Right ventricle myocardium inferior (tissue), 1 donor: ENCODE measurements around the gene HIVEP3. TPM values are rescaled to one million over a fixed set of nuclear protein-coding genes. Genes with fewer than 3 reads are reported as not detected.

Experiments
- ATAC-seq: fragments of 200-7000 bp; cut with Tn5 transposase; one replicate; pipeline ENCODE4 v1.9.1; 2020; ENCODE audit warnings: mild to moderate bottlenecking, moderate library complexity
- DNase-seq: peaks from one replicate; pipeline ENCODE4 v3.0.0; 2021; ENCODE audit errors: missing footprints
- intact Hi-C: fragments of 100-400 bp; cut with DNase I; formaldehyde crosslinking; loops from one replicate; pipeline ENCODE4 v1.11.0; 2022
- total RNA-seq: library from RNA; stranded (reverse); fragmentation: NEBNext Ultra II Directional; extraction: Animal tissue kit (Norgen Biotek cat#: 25700); gene quantifications from one replicate; pipeline ENCODE4 v1.2.1, GENCODE V29; 2021
- donor health status: DM: no; HTN: yes; CAD: no; lungs with severe emphysema.

Gene HIVEP3
- total RNA-seq, 1 donor from 2014 or later: 6.5 TPM

DNA sequence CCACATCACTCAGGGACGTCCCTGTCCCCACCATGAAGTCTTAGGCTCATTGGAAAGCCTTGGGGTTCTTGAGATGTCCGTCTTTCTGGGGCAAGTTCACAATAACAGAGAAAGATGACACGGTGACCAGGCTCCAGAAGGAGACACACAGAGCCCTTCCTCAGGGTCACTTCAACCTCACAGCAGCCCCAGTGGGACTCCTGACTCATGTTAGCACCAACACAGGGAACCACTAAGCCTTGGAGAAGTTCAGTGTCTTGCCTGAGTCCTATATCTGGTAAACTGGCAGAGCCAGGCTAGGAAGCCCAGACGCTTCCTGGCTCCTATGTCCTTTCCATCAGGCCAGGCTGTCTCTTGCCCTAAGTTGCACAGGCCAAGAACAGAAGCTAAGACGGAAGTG, 199.1 kb downstream of the HIVEP3 start:
- intact Hi-C loops: no loop called here
- ATAC-seq: no peak
- no peak for DNase-seq

DNA sequence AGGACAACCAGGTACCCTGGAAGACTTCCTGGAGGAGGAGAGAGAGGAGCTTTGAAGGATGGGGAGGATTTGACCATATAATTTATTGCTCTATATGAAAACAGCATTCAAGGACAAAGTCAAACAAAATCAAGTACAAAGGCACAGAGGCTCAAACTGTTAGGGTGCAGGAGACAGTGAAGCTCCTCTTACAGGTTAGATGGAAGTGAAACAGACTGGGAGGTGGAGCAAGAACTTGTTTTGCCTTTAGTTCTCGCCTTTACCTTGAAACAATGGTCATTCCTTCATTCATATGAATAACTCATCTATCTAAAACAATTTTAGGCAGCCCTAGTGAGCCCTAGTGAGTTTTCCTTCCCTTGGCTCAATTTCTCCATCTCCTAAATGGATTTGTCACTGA, 199.6 kb downstream of the HIVEP3 start:
- intact Hi-C loops: no loop called here
- DNase-seq: no peak
- no peak for ATAC-seq

DNA sequence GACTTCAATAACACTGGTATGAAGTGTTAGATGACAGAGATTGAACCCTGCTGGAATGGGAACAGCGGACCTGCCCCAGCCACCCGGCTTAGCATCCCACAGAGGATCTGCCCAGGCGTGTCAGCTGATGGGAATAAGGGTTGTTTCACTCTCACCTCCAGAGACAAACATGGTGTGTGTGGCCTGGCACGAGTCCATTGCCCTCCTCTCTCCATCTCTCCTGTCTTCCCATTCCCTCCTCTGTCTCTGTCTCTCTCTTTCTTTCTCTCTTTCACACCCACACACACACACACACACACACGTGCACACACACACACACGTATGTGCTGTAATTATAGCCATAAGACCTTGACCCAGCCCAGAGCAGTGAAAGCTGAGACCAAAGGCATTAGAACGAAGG, 200.2 kb downstream of the HIVEP3 start:
- ATAC-seq (peak; percentile 62), DNase-seq (no peak)
- intact Hi-C loops: no loop called here

DNA sequence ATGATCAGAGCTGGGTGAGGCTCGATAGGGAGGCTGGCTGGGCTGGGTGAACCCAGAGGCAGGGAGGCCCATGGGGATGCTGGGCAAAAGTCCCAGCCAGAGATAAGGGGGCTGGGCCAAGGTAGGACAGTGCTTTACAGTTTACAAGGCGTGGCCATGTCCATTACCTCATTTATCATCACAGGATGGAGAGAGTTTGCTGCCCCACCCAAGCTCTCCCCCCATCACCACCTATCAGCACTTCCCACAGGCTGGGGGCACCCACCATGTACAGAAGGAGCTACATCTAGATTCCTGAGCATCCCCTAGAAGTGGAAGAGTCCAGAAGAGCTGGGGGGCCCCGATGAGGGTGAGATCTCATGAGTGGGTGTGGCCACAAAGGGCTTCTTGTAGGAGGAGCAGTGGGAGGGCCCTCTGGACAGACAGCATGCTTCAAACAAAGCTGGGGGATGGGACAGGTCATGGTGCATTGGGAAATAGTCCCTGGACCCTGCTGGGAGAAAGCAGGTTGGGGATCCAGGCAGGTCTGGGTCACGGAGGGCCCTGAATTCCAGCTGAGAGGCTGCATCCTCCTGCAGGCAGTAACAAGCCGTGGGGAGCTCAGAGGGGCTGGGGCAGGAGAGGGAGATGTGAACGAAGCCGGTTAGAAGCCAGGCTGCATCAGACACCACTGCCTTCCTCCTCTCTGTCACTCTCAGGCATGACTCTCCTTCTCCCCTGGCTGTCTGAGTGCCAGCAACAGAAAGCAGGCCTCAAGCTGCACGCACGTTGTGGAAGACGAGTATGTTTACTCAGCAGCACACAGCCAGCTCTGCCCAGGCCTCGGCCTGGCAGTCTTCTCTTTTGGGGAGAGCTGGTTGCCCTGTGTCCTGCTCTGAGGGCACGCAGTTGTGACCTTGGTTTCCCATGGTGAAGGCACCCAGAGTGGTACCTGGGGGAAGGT, 202.3 kb downstream of the HIVEP3 start:
- DNase-seq (no peak), ATAC-seq (no peak)
- intact Hi-C loops: no loop called here

DNA sequence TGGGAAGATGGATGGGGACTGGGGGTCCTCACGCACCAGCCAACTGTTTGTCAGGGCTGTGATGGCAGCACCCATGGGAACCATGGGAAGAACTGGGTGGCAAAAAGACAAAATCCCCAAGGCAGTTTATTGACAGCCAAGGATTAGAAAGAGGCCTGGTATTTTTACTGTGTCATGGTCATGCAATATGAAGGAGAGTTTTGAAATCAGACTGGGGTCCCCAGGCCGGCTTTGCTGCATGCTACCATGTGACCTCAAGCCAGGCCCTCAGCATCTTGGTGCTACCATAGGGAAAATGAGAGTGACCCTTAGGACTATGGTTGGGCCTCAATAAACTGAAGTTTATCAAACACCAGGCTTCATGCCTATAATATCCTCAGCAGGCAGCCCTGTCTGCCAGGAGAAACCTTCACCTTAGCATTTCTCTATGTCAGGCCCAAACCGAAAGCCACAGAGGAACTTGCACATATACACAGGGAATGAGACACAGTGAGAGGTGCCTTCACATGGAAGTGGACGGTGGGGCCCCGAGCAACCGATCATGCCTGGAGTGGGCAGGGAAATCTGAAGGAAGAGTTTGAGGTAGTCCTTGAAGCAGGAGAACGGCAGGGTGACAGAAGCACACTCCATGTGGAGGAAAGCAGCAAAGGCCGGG, 203.2 kb downstream of the HIVEP3 start:
- ATAC-seq: no peak
- no peak for DNase-seq
- intact Hi-C loops: no loop called here

DNA sequence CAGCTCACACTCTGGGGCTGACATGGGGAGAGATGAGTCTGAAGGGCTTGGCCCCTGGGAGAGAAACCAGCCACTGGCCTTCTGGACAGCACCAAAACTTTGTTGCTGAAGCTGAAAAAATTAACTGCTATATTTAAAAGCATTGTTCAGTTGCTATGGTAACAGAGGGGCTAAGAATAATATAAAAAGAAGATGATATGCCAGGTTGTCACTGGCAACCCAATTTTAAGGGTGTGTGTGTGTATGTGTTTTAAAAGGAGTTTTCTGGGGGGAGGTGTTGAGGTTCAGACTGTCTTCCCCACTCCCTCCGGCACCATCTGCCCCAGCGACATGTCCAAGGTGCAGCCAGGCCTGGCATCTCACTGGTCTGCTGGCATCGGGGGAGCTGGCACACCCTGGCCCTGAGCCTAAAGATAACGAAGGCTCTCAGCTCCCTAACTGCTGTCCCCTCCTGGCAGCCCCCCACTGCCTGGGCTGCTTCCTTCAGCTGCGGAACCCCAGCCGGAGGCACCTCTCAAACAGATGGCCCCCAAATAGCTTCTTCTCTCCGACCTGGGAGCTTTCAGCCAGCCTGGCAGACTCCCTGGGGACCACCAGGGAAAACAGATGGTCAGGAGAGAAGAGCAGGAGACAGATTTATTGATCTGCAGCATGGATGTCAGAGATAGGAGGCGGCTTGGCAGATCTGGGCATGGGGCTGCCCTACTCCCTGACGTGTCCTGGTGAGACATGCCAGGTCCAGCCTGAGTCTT, 203.9 kb downstream of the HIVEP3 start:
- intact Hi-C loops: no loop called here
- DNase-seq: no peak
- ATAC-seq: no peak

DNA sequence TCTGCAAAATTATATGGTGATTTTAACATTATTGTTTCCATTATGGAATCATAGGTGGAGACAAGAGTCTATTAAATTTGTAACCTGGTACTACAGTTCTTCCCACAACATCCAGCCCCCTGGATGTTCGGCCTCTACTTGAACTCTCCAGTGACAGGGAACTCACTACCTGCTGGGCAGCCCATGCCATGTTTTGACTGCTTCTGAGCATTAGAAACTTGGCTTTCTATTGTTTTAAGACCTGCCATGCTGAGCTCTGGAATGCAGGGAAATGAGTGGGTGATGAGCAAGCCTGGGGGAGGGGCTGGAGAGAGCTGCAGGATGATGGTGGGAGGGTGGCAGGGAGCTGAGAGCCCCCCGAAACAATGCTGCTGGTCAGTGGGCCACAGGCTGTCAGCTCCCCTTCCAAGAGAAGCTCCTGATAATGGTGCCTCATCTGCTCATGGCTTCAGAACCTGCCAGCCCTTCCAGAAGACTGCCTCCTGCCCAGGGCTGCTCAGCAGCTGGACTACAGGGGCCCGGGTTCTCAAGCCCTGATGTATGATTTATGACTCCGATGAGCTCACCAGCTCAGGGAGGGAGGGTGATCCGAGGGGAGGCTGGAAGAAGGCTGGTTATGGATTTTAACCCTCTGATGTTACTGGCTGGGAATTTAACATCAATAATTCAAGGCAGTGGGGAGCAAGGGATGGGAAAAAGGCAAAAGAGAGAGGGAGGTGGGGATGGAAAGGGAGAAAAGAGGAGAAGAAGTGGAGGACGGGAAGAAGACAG, 205.0 kb downstream of the HIVEP3 start:
- DNase-seq (no peak), ATAC-seq (no peak)
- intact Hi-C loops: no loop called here

DNA sequence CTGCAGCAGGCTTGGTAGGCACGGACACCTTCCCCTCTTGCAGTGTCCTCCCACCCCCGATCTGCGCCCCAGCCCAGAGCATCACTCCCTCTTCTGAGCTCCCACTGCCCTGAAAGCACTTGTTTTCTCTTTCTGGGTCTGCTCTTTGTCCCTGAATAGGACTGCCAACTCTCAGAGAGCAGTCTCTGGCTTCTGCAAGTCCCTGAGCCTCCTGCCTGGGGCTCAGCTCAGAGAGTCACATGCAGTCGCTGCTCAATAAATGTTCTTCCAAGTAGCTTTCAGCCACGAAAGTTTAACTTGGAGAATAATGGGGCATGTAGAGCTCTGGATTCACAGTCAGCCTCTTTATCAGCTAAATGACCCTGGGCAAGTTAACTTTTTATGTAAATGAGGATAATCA, 205.6 kb downstream of the HIVEP3 start:
- DNase-seq (no peak), ATAC-seq (no peak)
- intact Hi-C loops: no loop called here

DNA sequence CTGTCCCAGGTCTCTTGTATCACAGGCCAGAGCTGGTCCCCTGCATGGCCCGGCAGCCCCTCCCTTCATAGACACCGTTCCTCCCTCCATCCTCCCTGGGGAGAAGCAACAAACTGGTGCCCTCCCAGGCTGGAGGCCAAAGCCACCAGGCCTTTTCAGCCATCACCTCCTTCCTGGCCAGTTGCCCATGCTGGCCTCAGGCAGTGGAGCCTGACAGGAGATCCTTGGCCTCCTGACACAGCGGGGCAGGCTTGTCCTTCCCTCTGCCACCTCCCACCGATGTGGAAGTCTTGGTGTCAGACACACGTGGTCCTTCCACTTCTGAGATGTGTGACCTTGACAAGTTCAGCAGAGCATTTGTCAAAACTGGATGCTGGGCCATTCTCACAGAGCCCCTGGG, 206.0 kb downstream of the HIVEP3 start:
- ATAC-seq (peak; percentile 24), DNase-seq (no peak)
- intact Hi-C loops: no loop called here

DNA sequence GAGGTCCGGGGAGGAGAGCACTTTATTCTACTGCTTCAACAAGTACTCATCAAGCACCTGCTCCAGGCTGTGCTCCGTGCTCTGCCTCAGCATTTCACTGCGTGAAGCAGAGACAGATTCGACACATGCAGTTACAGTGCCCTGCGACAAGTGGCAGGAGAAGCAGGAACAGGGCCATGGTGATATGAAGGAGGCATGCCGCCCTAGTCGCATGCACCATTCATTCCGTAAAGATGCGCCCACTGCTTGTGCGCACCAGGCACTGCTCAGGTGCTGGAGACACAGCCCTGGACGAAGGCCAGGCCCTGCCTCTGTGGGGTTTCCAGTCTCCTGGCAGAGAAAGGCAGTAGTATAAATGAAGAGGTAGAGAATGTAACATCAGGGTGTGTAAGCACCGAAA, 206.6 kb downstream of the HIVEP3 start:
- ATAC-seq: no peak
- intact Hi-C loops: no loop called here
- no peak for DNase-seq

DNA sequence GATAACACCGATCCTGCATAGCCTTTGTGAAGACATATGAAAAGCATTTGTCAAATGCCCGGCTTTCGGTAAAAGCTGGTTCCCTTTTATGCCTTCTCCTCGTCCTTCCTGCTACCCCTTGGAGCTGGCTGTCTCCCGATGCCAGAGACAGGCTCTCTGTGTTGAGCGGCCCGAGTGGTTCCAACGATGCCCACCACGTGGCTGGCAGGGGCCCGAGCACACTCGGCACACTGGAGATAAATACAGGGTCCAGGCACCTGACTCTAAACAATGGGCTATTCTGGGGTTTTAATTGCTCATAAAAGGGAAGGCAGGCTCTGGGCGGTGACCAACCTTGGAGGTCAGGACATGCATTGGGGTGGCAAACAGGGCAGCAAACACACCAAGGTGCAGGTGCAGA, 207.1 kb downstream of the HIVEP3 start:
- intact Hi-C loops: no loop called here
- DNase-seq: no peak

DNA sequence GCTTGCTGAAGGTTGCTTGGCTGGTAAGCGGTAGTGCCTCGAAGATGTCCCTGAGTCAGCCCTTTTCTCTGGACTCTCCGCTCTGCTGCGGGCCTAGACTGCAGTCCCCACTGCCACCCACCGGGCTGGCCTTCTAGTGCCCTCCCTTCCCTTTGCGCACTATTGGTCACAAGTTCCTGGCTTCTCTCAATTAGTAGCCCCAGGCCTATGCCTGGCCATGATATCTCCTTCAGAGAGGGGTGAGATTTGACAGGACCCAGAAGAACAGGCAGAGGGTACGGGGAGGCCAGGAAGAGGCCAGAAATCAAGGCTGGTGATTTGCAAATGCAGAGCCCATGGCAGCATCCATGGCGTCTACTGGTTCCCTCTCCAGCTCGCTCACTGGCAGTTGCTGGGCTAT, 207.7 kb downstream of the HIVEP3 start:
- DNase-seq: no peak
- ATAC-seq: no peak
- intact Hi-C loops: no loop called here

More for the DNA sequence above, 207.1 kb downstream of the HIVEP3 start:
- ATAC-seq: no peak

DNA sequence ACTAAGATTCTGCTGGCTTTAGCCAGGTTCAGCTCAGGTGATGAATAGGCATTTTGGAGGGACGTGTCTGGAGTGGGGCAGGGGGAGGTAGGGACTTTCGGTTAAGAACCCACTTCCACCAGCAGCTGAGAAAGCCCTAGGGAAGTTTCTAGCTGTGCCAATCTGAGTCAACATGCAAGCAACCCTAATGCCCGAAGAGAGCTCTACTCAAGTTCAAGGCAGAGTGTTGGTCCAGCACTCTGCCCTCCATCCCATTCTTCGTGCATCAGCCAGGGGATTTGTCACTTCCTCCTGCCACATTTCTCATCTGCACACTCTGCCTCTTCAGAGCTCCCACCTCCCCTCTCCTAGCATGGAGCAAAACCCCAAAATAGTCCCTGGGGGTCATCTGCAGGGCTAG, 208.8 kb downstream of the HIVEP3 start:
- DNase-seq (no peak), ATAC-seq (no peak)
- intact Hi-C loops: no loop called here

DNA sequence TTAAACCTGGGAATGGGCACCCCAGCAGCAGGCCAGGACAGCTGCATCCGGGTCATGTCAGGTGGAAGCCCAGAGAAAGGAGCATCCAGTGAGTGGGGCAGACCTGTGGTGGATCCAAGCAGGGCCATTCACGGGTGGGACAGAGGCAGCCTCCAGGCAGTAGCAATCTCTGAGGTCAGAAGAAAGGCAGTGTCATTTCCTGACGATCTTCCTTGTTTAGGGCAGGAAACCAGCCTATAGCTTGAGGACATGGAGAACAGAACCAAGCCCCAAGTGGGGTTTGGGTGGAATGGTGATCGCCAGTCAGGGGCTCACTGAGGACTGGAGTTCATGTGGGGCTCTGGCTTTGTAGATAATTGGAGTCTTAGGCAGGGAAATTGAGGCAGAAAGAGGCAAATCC, 209.4 kb downstream of the HIVEP3 start:
- DNase-seq (no peak), ATAC-seq (no peak)
- intact Hi-C loops: no loop called here

DNA sequence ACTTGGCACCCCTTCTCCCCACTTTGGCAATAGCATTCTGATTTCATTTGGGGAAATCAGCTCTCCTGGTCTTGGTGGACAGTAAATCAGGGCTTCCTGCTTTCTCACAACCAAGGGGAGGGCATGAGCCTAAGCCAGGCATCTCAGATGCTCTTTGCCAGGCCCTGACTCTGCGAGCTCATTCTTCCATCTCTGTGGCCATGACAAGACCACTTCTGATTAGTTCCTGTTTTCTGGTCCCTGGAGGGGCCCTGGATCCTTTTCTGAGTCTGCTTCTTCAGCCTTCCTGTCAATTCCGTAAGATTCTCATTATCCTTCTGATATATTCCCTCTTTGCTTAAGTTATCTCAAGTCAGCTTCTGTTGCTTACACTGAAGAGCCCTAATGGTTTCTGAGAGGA, 210.4 kb downstream of the HIVEP3 start:
- no peak for DNase-seq
- intact Hi-C loops: no loop called here
- no peak for ATAC-seq

DNA sequence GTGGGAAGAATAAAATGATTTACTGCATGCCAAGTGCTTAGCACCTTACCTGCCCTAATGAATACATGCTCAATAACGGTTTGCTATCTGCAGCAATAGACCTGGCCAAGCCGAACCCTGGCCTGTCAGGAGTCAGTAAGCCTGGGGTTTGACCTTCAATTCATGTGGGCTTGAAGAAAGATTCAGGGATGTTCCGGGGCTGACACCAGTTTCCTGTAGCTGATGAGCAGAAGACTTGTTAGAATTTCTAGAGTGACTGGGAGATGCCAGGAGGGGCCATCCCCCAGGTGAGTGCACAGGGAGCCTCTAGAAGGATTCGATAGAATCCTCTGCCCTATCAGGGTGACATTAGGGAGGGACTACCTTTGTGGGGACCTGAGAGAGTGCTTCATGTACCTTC, 210.9 kb downstream of the HIVEP3 start:
- ATAC-seq (no peak), DNase-seq (no peak)
- intact Hi-C loops: no loop called here

DNA sequence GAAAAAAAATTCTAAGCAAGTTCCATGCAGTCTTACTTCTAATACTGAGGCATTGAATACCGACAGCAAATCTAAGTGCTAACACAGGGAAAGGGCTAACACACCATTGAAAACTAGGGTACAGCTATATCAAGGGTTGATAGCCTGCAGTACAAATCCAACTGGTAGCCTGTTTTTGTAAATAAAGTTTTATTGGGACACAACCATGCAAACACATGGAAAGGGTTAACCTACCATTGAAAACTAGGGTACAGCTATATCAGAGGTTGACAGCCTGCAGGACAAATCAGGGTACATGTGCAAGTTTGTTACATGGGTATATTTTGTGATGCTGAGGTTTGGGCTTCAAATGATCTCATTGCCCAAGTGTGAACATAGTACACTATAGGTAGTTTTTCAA, 212.9 kb downstream of the HIVEP3 start:
- intact Hi-C loops: no loop called here
- DNase-seq: no peak
- no peak for ATAC-seq

DNA sequence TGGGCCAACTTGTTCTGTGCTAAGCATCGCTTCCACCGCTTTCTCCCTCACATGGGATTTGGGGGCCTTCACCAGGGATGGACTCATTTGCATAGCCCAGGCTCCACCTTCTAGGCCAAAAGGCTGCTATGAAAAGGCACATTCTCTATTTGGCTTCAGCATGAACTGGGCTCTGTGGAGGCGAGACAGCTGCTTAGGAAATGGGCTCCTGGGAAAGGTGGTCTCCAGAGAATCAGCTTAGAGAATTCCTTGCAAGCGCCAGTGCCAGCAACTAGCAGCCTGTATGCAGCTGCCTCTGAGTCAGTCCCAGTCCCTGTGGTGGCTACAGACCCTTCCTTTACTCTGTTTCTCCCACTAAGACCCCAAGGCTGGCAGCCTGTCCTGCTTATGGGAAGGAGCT, 214.5 kb downstream of the HIVEP3 start:
- no peak for DNase-seq
- intact Hi-C loops: no loop called here
- no peak for ATAC-seq

DNA sequence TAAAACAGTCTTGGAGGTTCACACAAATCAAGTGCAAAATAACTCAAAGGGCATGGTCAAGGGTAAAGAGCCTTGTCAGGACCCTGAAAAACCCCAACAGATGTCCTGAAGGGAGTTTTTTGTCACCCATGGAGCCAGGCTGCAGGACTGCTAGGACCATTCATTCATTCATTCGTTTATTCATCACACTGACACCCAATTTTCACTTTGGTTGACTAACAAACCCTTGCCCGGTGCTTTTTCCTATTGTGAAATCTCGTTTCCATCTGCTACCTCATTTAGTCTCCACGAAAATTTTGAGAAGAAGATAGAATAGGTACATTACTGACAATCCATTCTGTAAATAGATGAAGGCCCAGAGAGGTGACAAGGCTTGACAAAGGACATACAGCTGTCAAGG, 216.0 kb downstream of the HIVEP3 start:
- intact Hi-C loops: no loop called here
- no peak for ATAC-seq
- no peak for DNase-seq
